AG08396 (cell line): ENCODE data around the gene GAREM2.

Experiments used
- DNase-seq: peaks from one replicate; pipeline ENCODE4 v3.0.0; 2012; ENCODE audit warnings: low spot score, mixed read lengths

GAREM2 gene

DNA sequence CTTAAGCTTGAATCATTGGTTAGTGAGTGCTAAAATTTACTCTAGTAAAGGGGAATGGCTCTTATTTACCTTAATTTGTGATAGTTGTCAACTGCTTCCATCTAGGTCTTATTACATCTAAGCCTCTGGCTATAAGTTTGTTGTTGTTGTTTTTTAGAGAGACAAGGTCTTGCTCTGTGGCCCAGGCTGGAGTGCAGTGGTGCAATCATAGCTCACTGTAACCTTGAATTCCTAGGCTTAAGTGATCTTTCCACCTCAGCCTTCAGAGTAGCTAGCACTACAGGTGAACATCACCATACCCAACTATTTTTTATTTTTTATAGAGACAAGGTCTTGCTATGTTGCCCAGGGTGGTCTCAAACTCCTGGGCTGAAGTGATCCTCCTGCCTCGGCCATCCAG, 65.0 kb downstream of the GAREM2 start:
- no peak for DNase-seq

DNA sequence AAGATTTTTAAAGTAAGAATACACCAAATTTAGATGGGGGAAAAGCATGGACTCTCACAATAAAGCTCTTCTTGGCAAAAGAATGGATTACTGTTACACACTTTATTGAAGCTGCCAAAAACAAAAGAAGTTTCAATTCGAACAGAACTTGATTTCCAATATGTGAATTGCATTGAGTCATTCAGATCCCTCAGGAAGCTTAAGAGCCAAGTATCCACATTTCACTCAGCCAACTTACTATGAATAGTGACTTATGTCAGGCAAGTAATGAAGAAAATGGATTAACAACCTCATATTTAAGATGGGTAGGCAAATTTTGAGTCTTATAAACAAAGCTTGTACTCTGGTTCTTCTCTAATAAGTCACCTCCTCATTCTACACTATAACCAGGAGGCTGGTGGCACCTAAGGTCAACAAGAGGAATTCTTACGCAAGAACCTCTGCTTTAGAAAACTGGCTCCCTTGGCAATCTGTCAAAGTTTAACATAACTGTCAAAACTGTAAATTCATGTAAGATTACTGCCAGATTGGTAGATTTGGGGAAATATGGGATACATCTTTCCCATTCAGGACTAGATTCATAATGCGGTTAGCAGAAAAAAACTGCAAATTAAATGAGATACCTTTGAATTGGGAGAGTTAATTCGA, 65.5 kb downstream of the GAREM2 start:
- DNase-seq = no peak
